ENCODE results near the gene FAF2. TPM values are rescaled to one million over a fixed set of nuclear protein-coding genes. Genes with fewer than 3 reads are reported as not detected.

The FAF2 gene
- total RNA-seq, 2 donors from 2014 or later = 23.1 to 24.2 TPM

GRCh38 chr5:176535101-176535663 is 87.0 kb downstream of the FAF2 start:
- Mint-ChIP-seq H3K4me1 (peaks cover 54% of the 10 kb centered on the region), H3K36me3 (ENCODE audit: low read depth) (peaks cover 3% of the 10 kb centered on the region)
- ATAC-seq = no peak

GRCh38 chr5:176535664-176536131 is 87.5 kb downstream of the FAF2 start:
- Mint-ChIP-seq H3K27me3 (no peaks in the 10 kb centered on the region), H3K36me3 (ENCODE audit: low read depth) (peaks cover 3% of the 10 kb centered on the region), H3K4me3 (peak overlapping the region; percentile 97), H3K27ac (peak overlapping the region; percentile 99), H3K4me1 (peaks cover 59% of the 10 kb centered on the region)
- DNase-seq = no peak
- H3K9me3 ChIP-seq (ENCODE audit: control insufficient read depth, low read length, poor library complexity, severe bottlenecking) = no peaks in the 10 kb centered on the region
- ATAC-seq = no peak

More at GRCh38 chr5:176535101-176535663, 87.0 kb downstream of the FAF2 start:
- H3K9me3 ChIP-seq (ENCODE audit: control insufficient read depth, low read length, poor library complexity, severe bottlenecking) = no peaks in the 10 kb centered on the region
- peak in 1 of 3 donors; percentile 35 for DNase-seq
- Mint-ChIP-seq H3K27me3 (no peaks in the 10 kb centered on the region), H3K4me3 (peak overlapping the region; percentile 97), H3K27ac (peak overlapping the region; percentile 99)

GRCh38 chr5:176536132-176536901 is 88.1 kb downstream of the FAF2 start:
- H3K27me3 Mint-ChIP-seq = no peaks in the 10 kb centered on the region
- peak overlapping the region; percentile 99 for H3K27ac Mint-ChIP-seq
- peaks cover 3% of the 10 kb centered on the region for H3K36me3 Mint-ChIP-seq (ENCODE audit: low read depth)
- peaks cover 61% of the 10 kb centered on the region for H3K4me1 Mint-ChIP-seq
- H3K4me3 Mint-ChIP-seq = peak overlapping the region; percentile 97
- H3K9me3 ChIP-seq (ENCODE audit: control insufficient read depth, low read length, poor library complexity, severe bottlenecking) = no peaks in the 10 kb centered on the region
- ATAC-seq (peak; percentile 24), DNase-seq (peak; percentile 61 to 78 (median 71))

- H3K27me3 Mint-ChIP-seq = no peaks in the 10 kb centered on the region
- peaks cover 62% of the 10 kb centered on the region for H3K4me1 Mint-ChIP-seq
- peak within 1 kb of the TSS; percentile 99 for H3K27ac Mint-ChIP-seq
- DNase-seq (peak; percentile 98 to 99 (median 99)), ATAC-seq (peak; percentile 74)
- H3K9me3 ChIP-seq (ENCODE audit: control insufficient read depth, low read length, poor library complexity, severe bottlenecking) = no peaks in the 10 kb centered on the region
- H3K4me3 Mint-ChIP-seq = peak within 1 kb of the TSS; percentile 97
- peaks cover 3% of the 10 kb centered on the region for H3K36me3 Mint-ChIP-seq (ENCODE audit: low read depth)
Observed at GRCh38 chr5:176536902-176537553, 88.8 kb downstream of the FAF2 start, which contains the start of gene RNF44. Gene RNF44 (minus strand): TSS chr5:176537402. CDS start chr5:176532472, 4,930 bp downstream.

GRCh38 chr5:176537554-176538229 is 89.5 kb downstream of the FAF2 start:
- ATAC-seq (peak; percentile 80), DNase-seq (peak; percentile 90 to 96 (median 90))
- peaks cover 3% of the 10 kb centered on the region for H3K36me3 Mint-ChIP-seq (ENCODE audit: low read depth)
- H3K4me1 Mint-ChIP-seq = peaks cover 65% of the 10 kb centered on the region
- no peaks in the 10 kb centered on the region for H3K27me3 Mint-ChIP-seq
- H3K27ac Mint-ChIP-seq = peak overlapping the region; percentile 99
- no peaks in the 10 kb centered on the region for H3K9me3 ChIP-seq (ENCODE audit: control insufficient read depth, low read length, poor library complexity, severe bottlenecking)
- H3K4me3 Mint-ChIP-seq = peak overlapping the region; percentile 97

GRCh38 chr5:176538230-176538988 is 90.2 kb downstream of the FAF2 start:
- Mint-ChIP-seq H3K27ac (peak overlapping the region; percentile 99), H3K4me3 (peak overlapping the region; percentile 97), H3K36me3 (ENCODE audit: low read depth) (peaks cover 3% of the 10 kb centered on the region), H3K4me1 (peaks cover 62% of the 10 kb centered on the region), H3K27me3 (no peaks in the 10 kb centered on the region)
- no peak for ATAC-seq
- H3K9me3 ChIP-seq (ENCODE audit: control insufficient read depth, low read length, poor library complexity, severe bottlenecking) = no peaks in the 10 kb centered on the region
- DNase-seq = no peak

GRCh38 chr5:176538989-176539384 is 90.8 kb downstream of the FAF2 start:
- ATAC-seq = no peak
- Mint-ChIP-seq H3K4me3 (no peak overlapping the region), H3K27me3 (no peaks in the 10 kb centered on the region), H3K27ac (peak overlapping the region; percentile 97), H3K4me1 (peaks cover 56% of the 10 kb centered on the region), H3K36me3 (ENCODE audit: low read depth) (peaks cover 3% of the 10 kb centered on the region)
- DNase-seq = no peak
- H3K9me3 ChIP-seq (ENCODE audit: control insufficient read depth, low read length, poor library complexity, severe bottlenecking) = no peaks in the 10 kb centered on the region

GRCh38 chr5:176540476-176540899 is 92.3 kb downstream of the FAF2 start:
- Mint-ChIP-seq H3K4me3 (peak overlapping the region; percentile 92), H3K27ac (peak overlapping the region; percentile 97), H3K27me3 (no peaks in the 10 kb centered on the region), H3K4me1 (peaks cover 49% of the 10 kb centered on the region), H3K36me3 (ENCODE audit: low read depth) (peaks cover 3% of the 10 kb centered on the region)
- H3K9me3 ChIP-seq (ENCODE audit: control insufficient read depth, low read length, poor library complexity, severe bottlenecking) = no peaks in the 10 kb centered on the region
- ATAC-seq (no peak), DNase-seq (no peak)

- ATAC-seq = no peak
- no peaks in the 10 kb centered on the region for H3K27me3 Mint-ChIP-seq
- peaks cover 47% of the 10 kb centered on the region for H3K4me1 Mint-ChIP-seq
- peak overlapping the region; percentile 92 for H3K4me3 Mint-ChIP-seq
- no peaks in the 10 kb centered on the region for H3K9me3 ChIP-seq (ENCODE audit: control insufficient read depth, low read length, poor library complexity, severe bottlenecking)
- peak overlapping the region; percentile 97 for H3K27ac Mint-ChIP-seq
- DNase-seq = no peak
- no peaks in the 10 kb centered on the region for H3K36me3 Mint-ChIP-seq (ENCODE audit: low read depth)
Observed at GRCh38 chr5:176540956-176541337, 92.8 kb downstream of the FAF2 start.

- ATAC-seq (no peak), DNase-seq (peak; percentile 46 to 60 (median 58))
- H3K27ac Mint-ChIP-seq = peak overlapping the region; percentile 97
- no peaks in the 10 kb centered on the region for H3K27me3 Mint-ChIP-seq
- H3K4me1 Mint-ChIP-seq = peaks cover 47% of the 10 kb centered on the region
- H3K9me3 ChIP-seq (ENCODE audit: control insufficient read depth, low read length, poor library complexity, severe bottlenecking) = no peaks in the 10 kb centered on the region
- peak overlapping the region; percentile 92 for H3K4me3 Mint-ChIP-seq
- H3K36me3 Mint-ChIP-seq (ENCODE audit: low read depth) = no peaks in the 10 kb centered on the region
Observed at GRCh38 chr5:176541338-176542134, 93.4 kb downstream of the FAF2 start.

GRCh38 chr5:176542135-176542595 is 94.0 kb downstream of the FAF2 start:
- peak overlapping the region; percentile 97 for H3K27ac Mint-ChIP-seq
- H3K4me1 Mint-ChIP-seq = peaks cover 47% of the 10 kb centered on the region
- peak overlapping the region; percentile 92 for H3K4me3 Mint-ChIP-seq
- no peaks in the 10 kb centered on the region for H3K27me3 Mint-ChIP-seq
- peak; percentile 45 to 62 (median 58) for DNase-seq
- no peaks in the 10 kb centered on the region for H3K36me3 Mint-ChIP-seq (ENCODE audit: low read depth)
- ATAC-seq = no peak
- H3K9me3 ChIP-seq (ENCODE audit: control insufficient read depth, low read length, poor library complexity, severe bottlenecking) = no peaks in the 10 kb centered on the region

Measured in T-helper 17 cell (primary cell).